Measurements from ENCODE around the gene PRKAR1B.

PRKAR1B gene

DNA sequence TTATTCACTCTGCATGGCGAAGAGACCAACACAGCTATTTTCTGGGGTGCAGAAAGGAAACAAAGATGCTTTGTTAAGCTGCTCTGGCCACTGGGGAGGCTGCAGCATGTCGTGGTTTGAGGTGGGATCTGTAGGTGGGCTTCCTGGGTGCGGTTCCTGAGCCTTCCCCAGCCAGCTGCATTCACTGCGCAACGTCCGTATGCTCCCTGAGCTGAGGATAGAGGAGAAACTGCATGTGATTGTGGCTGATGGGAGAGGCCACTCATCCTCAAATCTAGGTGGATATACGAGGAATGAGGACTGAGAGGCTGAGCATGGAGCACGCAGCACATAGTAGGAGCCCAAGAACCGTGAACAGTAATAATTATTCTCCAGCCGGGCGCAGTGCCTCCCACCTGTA is 10.4 kb downstream of the PRKAR1B start:
- DNase-seq = no peak

GRCh38 chr7:716222-716621 is 10.9 kb downstream of the PRKAR1B start:
- no peak for DNase-seq

- DNase-seq = no peak
These were observed 12.8 kb downstream of the PRKAR1B start for GRCh38 chr7:714251-714671.

GRCh38 chr7:713488-714230 is 13.4 kb downstream of the PRKAR1B start:
- DNase-seq = no peak

- no peak for DNase-seq
These were observed 14.0 kb downstream of the PRKAR1B start for GRCh38 chr7:713139-713457.

DNA sequence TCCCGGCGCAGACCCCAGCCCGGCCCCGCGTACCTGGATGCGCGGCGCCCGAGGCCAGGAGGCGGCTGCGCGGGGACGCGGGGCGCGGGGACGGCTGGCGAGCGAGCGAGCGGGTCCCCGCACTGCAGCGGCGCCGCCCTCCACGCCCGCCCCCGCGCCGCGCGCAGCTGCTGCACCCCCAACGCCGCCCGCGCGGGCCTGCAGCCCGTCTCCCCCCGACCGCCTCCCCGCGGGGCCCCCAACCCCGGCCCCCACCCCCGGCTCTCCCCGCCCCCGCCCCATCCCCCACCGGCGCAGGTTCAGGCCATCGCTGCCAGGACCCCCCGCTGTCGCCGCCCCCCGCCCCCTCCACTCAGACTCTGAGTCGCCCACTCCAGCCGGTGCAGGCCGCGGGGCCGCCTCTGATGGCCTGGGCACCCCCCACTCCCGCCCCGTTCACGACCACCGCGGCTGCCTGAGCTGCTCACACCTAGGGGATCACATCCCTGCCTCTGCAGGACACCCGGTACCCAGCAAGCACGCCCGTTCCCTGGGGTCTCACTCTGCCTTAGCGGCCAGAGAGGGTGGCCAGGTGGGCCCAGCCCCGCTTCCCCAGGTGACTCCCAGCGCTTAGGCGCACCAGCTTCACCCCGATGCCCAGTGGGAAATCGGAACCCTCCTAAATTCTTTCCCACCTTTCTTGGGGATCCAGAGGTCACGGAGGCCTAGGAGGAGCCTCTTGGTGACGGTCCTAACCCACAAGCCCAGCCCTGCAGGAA is 14.5 kb downstream of the PRKAR1B start:
- no peak for DNase-seq

DNA sequence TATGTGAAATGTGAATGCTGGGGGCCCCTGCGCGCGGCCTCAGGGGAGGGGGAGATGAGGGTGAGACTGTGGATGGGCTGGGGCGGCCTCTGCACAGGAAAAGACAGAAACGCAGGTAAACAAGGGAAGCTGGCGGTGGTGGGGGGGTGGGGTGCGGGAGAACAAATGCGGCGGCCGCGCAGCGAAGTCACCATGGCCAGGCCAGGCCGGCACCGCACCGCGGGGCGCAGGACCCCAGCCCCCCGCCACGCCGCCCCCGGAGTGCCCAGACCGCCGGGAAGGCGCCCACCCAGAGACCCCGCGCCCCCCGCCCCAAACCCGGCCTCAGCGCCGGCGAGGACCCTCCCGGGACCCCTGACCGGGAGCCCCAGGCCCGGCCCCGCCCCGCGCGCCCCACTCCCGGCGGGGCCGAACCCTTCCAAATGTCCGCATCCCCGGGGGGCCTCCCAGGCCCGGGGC is 15.1 kb downstream of the PRKAR1B start:
- no peak for DNase-seq

GRCh38 chr7:711093-711921 is 15.8 kb downstream of the PRKAR1B start:
- DNase-seq = no peak

GRCh38 chr7:710161-710560 is 16.9 kb downstream of the PRKAR1B start:
- DNase-seq = no peak

GRCh38 chr7:707296-708000 is 19.6 kb downstream of the PRKAR1B start:
- DNase-seq = no peak

DNA sequence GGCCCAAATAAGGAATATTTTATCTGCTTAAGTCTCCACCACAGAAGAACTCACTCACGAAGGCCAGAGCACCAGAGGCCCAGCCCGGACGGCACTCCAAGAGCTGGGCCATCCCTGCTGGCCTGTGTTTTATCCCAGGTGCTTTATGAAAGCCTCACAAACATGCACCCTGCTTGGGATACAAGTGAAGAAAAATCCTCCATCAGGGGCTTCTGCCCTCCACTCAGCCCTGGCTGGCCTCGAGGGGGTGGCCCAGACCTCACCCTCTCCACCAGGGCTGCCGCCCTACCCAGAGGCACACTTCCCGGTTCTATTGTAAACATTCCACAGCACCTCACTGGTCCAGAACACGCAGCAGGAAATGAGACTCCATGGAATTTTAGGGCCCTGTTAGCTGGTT is 20.4 kb downstream of the PRKAR1B start:
- DNase-seq = no peak

- DNase-seq = no peak
These were observed 24.0 kb downstream of the PRKAR1B start for GRCh38 chr7:703049-703448.

- no peak for DNase-seq
These were observed 25.9 kb downstream of the PRKAR1B start for GRCh38 chr7:701086-701671.

DNA sequence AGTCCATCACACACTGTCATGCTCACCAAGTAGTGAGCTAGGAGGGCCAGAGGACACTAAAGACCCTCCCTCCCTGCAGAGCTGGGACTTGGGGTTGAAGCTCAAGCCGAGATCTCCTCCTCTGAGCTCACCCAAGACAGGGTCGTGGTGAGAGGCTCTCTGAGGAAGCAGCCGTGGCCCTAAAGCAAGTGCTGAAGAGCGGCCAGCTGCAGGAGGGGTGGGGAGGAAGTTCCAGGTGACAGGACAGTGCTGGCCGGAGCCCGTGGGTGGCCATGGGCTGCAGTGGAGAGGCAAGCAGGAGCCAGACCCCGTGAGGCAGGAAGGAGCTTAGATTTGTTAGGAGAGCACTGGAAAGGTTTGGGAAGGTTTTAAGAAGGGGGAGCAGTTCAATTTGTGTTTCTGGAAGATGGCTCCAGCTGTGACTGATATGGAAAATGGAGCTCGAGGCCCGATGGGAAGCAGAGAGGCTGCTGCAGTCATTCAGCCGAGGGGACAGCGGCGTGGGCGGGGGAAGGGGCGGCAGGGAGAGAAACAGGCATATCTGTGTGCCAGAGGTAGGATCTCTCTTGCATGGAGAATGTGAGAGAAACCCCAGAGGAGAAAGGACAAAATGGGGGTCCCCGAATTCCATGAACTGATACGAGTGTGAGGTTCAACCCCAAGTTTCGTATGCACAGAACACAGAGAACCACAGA is 27.5 kb downstream of the PRKAR1B start:
- no peak for DNase-seq

DNA sequence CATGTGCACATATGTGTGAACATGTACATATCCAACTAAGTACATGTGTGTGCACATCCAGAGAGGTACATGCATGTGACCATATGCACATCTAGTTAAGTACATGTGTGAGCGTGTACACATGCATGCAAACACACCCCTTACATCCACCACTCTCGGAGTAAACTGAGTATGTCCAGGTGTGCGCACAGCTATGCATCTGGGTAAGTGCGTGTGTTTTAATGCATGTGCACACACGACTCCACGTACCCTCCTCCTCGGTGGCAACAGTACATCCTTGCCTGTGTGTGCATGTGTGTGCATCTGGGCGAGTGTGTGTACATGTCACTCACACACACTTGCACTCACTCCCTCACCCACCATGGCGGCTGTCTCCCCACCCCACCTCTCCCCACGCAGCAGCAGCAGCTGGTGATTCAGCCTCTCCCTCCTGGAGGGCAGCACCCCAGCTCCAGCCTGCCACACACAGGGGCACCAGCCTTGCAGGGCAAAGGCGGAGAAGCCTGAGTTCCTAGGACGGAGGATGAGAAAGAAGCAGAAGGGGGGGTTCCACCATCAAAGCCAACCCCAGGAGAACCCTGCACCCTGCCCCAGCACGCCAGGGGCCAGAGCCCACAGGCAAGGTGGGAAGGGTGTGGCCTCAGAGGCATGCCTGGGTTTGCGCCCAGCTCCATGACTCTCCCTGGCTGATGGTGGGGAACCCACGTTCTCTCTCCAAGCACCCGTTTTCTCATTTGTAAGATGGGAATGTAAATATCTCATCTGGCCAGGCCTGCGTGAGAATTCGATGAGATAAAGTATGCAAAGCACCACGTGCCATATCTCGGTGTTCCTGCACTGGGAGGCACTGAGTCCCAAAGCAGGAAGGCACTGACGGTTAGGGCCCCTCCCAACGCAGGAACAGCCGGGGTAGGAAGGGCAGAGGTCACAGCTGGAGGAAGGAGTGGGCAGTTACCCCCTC is 28.3 kb downstream of the PRKAR1B start:
- no peak for DNase-seq

DNA sequence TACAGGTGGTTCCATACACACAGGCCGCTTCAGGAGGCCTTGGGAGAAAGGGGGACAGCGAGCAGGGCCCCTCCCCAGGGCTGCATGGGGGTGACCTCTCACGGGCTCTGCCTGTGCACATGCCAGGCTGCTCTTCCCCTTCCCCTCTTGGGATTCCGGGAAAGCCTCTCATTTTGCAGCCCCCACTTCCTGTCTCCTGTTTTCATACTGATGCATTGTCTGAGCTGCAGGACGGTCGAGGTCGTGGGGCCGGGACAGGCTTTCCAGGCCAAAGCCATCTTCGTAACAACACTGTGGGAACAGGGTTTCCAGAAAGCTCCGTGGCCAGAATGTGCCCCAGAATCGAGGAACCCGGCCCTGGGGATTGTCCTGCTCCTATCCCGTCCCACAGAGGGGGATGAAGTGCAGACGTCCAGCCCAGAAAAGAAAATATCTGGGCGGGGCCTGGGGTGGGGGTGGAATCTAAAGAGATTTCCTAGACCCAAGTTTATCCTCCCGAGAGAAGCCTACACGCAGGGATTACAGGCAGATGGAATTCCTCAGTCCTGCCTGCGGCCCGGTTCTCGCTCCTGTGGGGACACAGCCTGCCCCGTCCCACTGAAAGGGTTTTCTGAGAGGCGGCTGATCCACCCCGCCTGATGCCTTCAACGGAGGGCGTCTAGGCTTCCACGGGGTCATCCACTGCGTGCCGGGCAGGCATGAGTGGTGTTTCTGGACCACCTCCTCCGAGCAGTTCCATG is 30.1 kb downstream of the PRKAR1B start:
- no peak for DNase-seq

GRCh38 chr7:696426-696811 is 30.7 kb downstream of the PRKAR1B start:
- DNase-seq = no peak

DNA sequence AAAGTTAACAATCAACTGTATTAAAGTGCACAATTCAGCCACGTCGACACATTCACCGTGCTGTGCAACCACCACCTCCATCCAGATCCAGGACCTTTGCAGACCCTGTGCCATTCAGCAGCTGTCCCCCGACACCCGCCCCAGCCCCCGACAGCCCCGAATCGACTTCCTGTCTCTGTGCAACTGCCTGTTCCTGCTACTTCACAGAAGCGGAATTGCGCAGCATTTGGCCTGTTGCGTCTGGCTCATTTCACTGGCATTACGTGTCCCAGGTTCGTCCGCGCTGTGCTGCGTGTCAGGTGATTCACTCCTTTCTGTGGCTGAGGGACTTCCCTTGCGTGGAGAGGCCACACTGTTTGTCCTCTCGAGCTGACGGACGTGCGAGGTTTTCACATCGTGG is 33.8 kb downstream of the PRKAR1B start:
- DNase-seq = no peak

DNA sequence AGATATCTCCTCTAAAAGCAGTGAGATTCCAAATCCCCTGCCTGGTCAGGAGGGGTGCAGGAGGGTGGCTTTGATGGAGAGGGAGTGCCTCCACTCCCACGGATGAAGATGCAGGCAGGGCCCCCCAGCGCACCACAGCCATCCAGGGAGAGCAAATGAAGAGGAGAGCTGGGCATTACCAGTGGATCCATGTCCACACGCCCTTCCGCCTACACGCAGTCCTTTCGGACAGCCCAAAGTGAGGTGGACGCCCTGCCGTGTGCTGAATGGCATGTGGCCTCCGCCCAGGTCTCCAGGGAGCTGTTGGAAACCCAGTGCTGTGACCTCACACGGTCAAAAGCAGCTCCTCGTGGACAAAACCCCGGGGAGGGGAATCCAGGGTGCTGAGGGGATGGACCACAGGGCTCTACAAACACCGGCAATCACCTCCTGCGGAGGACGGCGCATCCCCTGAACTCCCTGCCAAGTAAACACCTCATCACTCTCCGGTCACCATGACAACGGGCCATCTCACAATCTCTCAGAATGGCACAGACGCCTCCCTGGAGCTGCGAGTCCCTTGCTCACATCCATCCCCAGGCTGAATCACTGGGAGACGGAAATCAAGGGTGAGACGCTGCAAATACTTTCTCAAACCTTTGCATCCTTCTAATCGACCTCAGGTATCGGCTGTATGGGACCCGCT is 35.6 kb downstream of the PRKAR1B start:
- no peak for DNase-seq

Measured in stimulated activated CD4-positive, alpha-beta T cell treated with anti-CD3 and anti-CD28 coated beads, Interleukin-2, amount 100 ng/mL, for 48 hours (primary cell).